H1 (cell line): ENCODE results near the gene ZNF175. TPM values are rescaled to one million over a fixed set of nuclear protein-coding genes. Genes with fewer than 3 reads are reported as not detected.

ENCODE experiments used
- CTCF ChIA-PET: fragments of 300-600 bp; sonication (Branson Sonifier 250); formaldehyde crosslinking; loops from one replicate; lab custom pipeline; 2021; ENCODE audit not compliant: partially characterized antibody; lab: Charles Lee
- POLR2A ChIA-PET: fragments of 300-600 bp; sonication (Branson Sonifier 250); formaldehyde crosslinking; loops from one replicate; lab custom pipeline; 2021; ENCODE audit warnings: inconsistent platforms; ENCODE audit not compliant: partially characterized antibody; lab: Charles Lee
- DNase-seq, 2 experiments: peaks; one replicate each; pipeline versions ENCODE4 v3.0.0 to v3.0.0-alpha.2; 2010 to 2022; ENCODE audit warnings: low spot score in 2 of 2, low read depth in 1 of 2, mixed read lengths in 1 of 2
- FAIRE-seq: peaks from 2 replicates; lab custom pipeline; 2011; peaks lifted over from hg19 to GRCh38; lab: Jason Lieb, UNC
- H2AFZ ChIP-seq: 2 replicates; pipeline ENCODE4 v1.8.1; 2012; ENCODE audit warnings: low read length, inconsistent platforms
- H2AK5ac ChIP-seq: 2 replicates; pipeline ENCODE4 v1.6.1; 2013; ENCODE audit warnings: low read depth, low read length
- H2BK120ac ChIP-seq: replicated peaks from 2 replicates; pipeline ENCODE3; 2013; ENCODE audit warnings: low read depth, low read length, inconsistent platforms
- H2BK12ac ChIP-seq: 2 replicates; pipeline ENCODE4 v1.6.1; 2013; ENCODE audit warnings: low read depth, low read length
- H2BK15ac ChIP-seq: 2 replicates; pipeline ENCODE4 v1.6.1; 2013; ENCODE audit warnings: low read length
- H2BK20ac ChIP-seq: 2 replicates; pipeline ENCODE4 v1.6.1; 2013; ENCODE audit warnings: low read length
- H2BK5ac ChIP-seq: 2 replicates; pipeline ENCODE4 v1.6.1; 2013; ENCODE audit warnings: low read depth, low read length
- H3K14ac ChIP-seq: 2 replicates; pipeline ENCODE4 v1.6.1; 2013; ENCODE audit warnings: inconsistent platforms; ENCODE audit not compliant: insufficient read length
- H3K18ac ChIP-seq: 2 replicates; pipeline ENCODE4 v1.6.1; 2013; ENCODE audit warnings: low read length; ENCODE audit errors: extremely low read depth
- H3K23ac ChIP-seq: 2 replicates; pipeline ENCODE4 v1.6.1; 2013; ENCODE audit warnings: inconsistent platforms; ENCODE audit not compliant: insufficient read length
- H3K23me2 ChIP-seq: 2 replicates; pipeline ENCODE4 v1.6.1; 2013; ENCODE audit warnings: low read depth, low read length
- H3K27ac ChIP-seq: 2 replicates; pipeline ENCODE4 v1.6.1; 2011; ENCODE audit warnings: low read depth, low read length, inconsistent platforms
- H3K27me3 ChIP-seq, 4 experiments: replicated peaks in 1 of 4; 1 replicate in 1 of 4; 2 replicates in 3 of 4; pipeline versions ENCODE4 v1.6.1 to v1.8.1; 2011 to 2013; ENCODE audit warnings: low read length in 3 of 4, mild to moderate bottlenecking in 3 of 4, inconsistent platforms in 2 of 4, mixed read lengths in 2 of 4, moderate library complexity in 1 of 4; ENCODE audit not compliant: control insufficient read depth in 3 of 4, insufficient read depth in 3 of 4; ENCODE audit errors: extremely low read depth in 1 of 4
- H3K36me3 ChIP-seq, 4 experiments: 2 replicates each; pipeline versions ENCODE4 v1.6.1 to v1.8.1; 2011 to 2013; ENCODE audit warnings: mild to moderate bottlenecking in 4 of 4, low read length in 3 of 4, moderate library complexity in 2 of 4, control low read depth in 1 of 4, inconsistent platforms in 1 of 4; ENCODE audit not compliant: insufficient read depth in 4 of 4, control insufficient read depth in 2 of 4
- H3K4ac ChIP-seq: replicated peaks from 2 replicates; pipeline ENCODE3; 2013; ENCODE audit warnings: low read length, low read depth, mixed read lengths, inconsistent platforms; ENCODE audit not compliant: insufficient read length
- H3K4me1 ChIP-seq, 4 experiments: replicated peaks in 1 of 4; 1 replicate in 1 of 4; 2 replicates in 3 of 4; pipeline versions ENCODE4 v1.6.1 to v1.8.1; 2011 to 2013; ENCODE audit warnings: low read length in 3 of 4, inconsistent platforms in 2 of 4, mixed read lengths in 1 of 4; ENCODE audit not compliant: insufficient read depth in 4 of 4, control insufficient read depth in 3 of 4
- H3K4me2 ChIP-seq, 2 experiments: 2 replicates each; pipeline versions ENCODE4 v1.6.1 to v1.8.1; 2011 to 2013; ENCODE audit warnings: low read depth in 2 of 2, low read length in 2 of 2, control low read depth in 1 of 2, inconsistent platforms in 1 of 2, mild to moderate bottlenecking in 1 of 2; ENCODE audit not compliant: insufficient read depth in 1 of 2
- H3K4me3 ChIP-seq, 4 experiments: fragments of 200-600, 300-600 bp in 1 of 4; sonication (generic), shearing (Covaris generic), sonication (Bioruptor Twin) in 1 of 4; 2 replicates each; pipeline versions ENCODE4 v1.5.1 to v1.8.1; 2011 to 2016; ENCODE audit warnings: low read length in 4 of 4, low read depth in 3 of 4, control low read depth in 2 of 4, inconsistent platforms in 2 of 4, mild to moderate bottlenecking in 2 of 4, mixed read lengths in 1 of 4, moderate library complexity in 1 of 4; ENCODE audit not compliant: insufficient read depth in 2 of 4; ENCODE audit errors: extremely low read depth in 1 of 4
- H3K56ac ChIP-seq: replicated peaks from 2 replicates; pipeline ENCODE3; 2013; ENCODE audit warnings: low read depth, mild to moderate bottlenecking, mixed read lengths, low read length, inconsistent platforms; ENCODE audit not compliant: insufficient read length
- H3K79me1 ChIP-seq: 2 replicates; pipeline ENCODE4 v1.6.1; 2013; ENCODE audit warnings: low read depth, low read length, control low read depth
- H3K79me2 ChIP-seq, 2 experiments: 2 replicates each; pipeline versions ENCODE4 v1.6.1 to v1.8.1; 2012 to 2013; ENCODE audit warnings: low read length in 2 of 2, mild to moderate bottlenecking in 2 of 2, inconsistent platforms in 1 of 2; ENCODE audit not compliant: insufficient read depth in 2 of 2, control insufficient read depth in 1 of 2
- H3K9ac ChIP-seq, 4 experiments: replicated peaks in 1 of 4; 1 replicate in 1 of 4; 2 replicates in 3 of 4; pipeline versions ENCODE4 v1.6.1 to v1.8.1; 2011 to 2013; ENCODE audit warnings: low read depth in 3 of 4, low read length in 3 of 4, control low read depth in 2 of 4, mild to moderate bottlenecking in 2 of 4, moderate library complexity in 2 of 4, inconsistent platforms in 1 of 4; ENCODE audit errors: extremely low read depth in 1 of 4
- H3K9me3 ChIP-seq, 2 experiments: 2 replicates each; pipeline versions ENCODE4 v1.6.1 to v1.8.1; 2012 to 2013; ENCODE audit warnings: mild to moderate bottlenecking in 2 of 2, moderate library complexity in 2 of 2, control low read depth in 1 of 2, inconsistent platforms in 1 of 2, low read depth in 1 of 2, low read length in 1 of 2, mixed read lengths in 1 of 2; ENCODE audit not compliant: insufficient read depth in 2 of 2
- H4K20me1 ChIP-seq, 2 experiments: replicated peaks in 1 of 2; 2 replicates each; pipeline versions ENCODE3 to v1.8.1; 2011 to 2013; ENCODE audit warnings: inconsistent platforms in 2 of 2, low read length in 2 of 2, mild to moderate bottlenecking in 1 of 2; ENCODE audit not compliant: insufficient read depth in 2 of 2, control insufficient read depth in 1 of 2
- H4K5ac ChIP-seq: 2 replicates; pipeline ENCODE4 v1.6.1; 2013; ENCODE audit warnings: low read length, low read depth, mixed read lengths, inconsistent platforms; ENCODE audit not compliant: insufficient read length
- H4K8ac ChIP-seq: 2 replicates; pipeline ENCODE4 v1.8.0; 2013; ENCODE audit warnings: mild to moderate bottlenecking, moderate library complexity, low read length, inconsistent platforms; ENCODE audit not compliant: insufficient read depth; ENCODE audit errors: extremely low read depth
- H4K91ac ChIP-seq: replicated peaks from 2 replicates; pipeline ENCODE3; 2013; ENCODE audit warnings: low read length, mixed read lengths, inconsistent platforms; ENCODE audit not compliant: insufficient read length
- CHD2 ChIP-seq: IDR thresholded peaks from 2 replicates; pipeline ENCODE4 v1.6.1; 2012; ENCODE audit warnings: low read length, improper control_type of control experiment
- GABPA ChIP-seq: IDR thresholded peaks from 2 replicates; pipeline ENCODE4 v1.6.1; 2011; ENCODE audit warnings: mild to moderate bottlenecking, low read length, moderate library complexity, borderline replicate concordance; ENCODE audit not compliant: insufficient read depth
- NRF1 ChIP-seq: IDR thresholded peaks from 2 replicates; pipeline ENCODE4 v1.6.1; 2011; ENCODE audit warnings: mild to moderate bottlenecking, low read depth, low read length, improper control_type of control experiment
- RFX5 ChIP-seq: IDR thresholded peaks from 2 replicates; pipeline ENCODE4 v1.6.1; 2011; ENCODE audit warnings: low read depth, low read length, improper control_type of control experiment, borderline replicate concordance
- SRF ChIP-seq: IDR thresholded peaks from 2 replicates; pipeline ENCODE4 v1.6.1; 2011; ENCODE audit warnings: mild to moderate bottlenecking, low read depth, low read length, moderate library complexity
- ZNF274 ChIP-seq: IDR thresholded peaks from 2 replicates; pipeline ENCODE4 v1.7.0; 2012; ENCODE audit warnings: low read length, borderline replicate concordance; ENCODE audit errors: extremely low read depth
- WGBS, 2 experiments: shearing (Covaris generic) in 1 of 2; methylation state at CpG; one replicate each; pipeline versions ENCODE4 v1.1.6 to v1.1.7; 2013 to 2015; ENCODE audit warnings: low lambda C conversion rate in 2 of 2, mixed read lengths in 2 of 2, inconsistent platforms in 1 of 2, low coverage in 1 of 2, missing lambda C conversion rate in 1 of 2; ENCODE audit not compliant: insufficient replicate concordance in 2 of 2, insufficient coverage in 1 of 2, insufficient read length in 1 of 2; ENCODE audit errors: extremely low coverage in 1 of 2, missing lambda C conversion rate in 1 of 2; 5-methylcytosine and 5-hydroxymethylcytosine counted together
- polyA plus RNA-seq, 7 experiments: library from polyadenylated mRNA; depleted of rRNA in 3 of 7; stranded (reverse) in 5 of 7; unstranded in 2 of 7; fragments of >200 nt in 5 of 7; fragments of 200-250 nt in 2 of 7; gene quantifications; 1 replicate in 5 of 7; 2 replicates in 1 of 7; 4 replicates in 1 of 7; pipeline versions ENCODE4 v1.2.1 to v1.2.3, GENCODE V29; 2011 to 2013; ENCODE audit warnings: missing spikeins in 2 of 7, mixed read lengths in 2 of 7
- total RNA-seq: library from RNA; stranded (reverse); fragmentation: NEBNext Ultra II Directional; extraction: Animal tissue kit (Norgen Biotek cat#: 25700); gene quantifications from 2 replicates; pipeline ENCODE4 v1.2.1, GENCODE V29; 2021
- TF ChIP-seq, protein P1 (sequence below): IDR thresholded peaks from 2 replicates; pipeline ENCODE4 v1.6.1; 2012; ENCODE audit warnings: low read length, inconsistent platforms

Gene ZNF175
- total and polyA plus RNA-seq, 2 of the 8 experiments (the other 6 are each of a cell fraction or from before 2014, with no cell fraction given) = 1.7 to 11.1 TPM

DNA sequence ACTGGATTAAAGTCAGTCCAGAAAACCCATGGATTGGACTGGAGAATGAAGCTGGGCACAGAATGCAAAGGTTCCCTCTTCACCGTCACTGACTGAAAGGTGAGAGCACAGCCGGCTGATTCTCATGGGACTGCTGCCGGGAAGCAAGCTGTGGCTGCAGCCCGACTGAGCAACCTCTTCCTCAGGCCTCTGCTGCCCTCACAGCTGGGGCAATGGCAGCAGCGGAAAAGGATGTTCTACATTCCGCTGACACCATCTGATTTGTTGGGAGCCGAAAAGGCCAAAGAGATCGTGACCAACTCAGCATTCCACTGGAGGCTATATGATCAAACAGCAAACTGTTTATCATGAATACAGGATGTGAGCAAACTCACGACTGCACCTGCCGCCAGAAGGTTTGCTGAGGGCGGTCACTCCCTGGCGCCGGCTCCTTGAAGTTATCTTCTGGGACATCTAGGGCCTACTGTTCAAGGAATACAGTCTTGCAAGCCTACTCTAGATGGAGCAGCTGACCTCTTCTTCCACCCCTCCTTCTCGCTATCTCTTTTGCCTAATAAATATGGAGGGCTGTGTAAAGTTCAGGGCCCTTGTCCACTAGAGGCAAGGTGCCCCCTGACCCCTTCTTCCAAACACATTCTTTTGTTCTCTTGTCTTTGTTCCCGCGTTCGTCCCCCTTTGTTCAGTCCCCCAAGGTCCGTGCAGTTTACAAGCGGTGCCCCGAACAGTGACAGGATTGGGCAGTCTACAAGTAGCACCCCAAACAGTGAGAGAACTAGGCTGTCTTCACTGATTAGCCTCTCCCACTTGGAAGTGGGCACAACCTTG is 20.0 kb upstream of the ZNF175 start:
- Histone ChIP-seq H3K14ac (no peak overlapping the region), H4K8ac (no peak overlapping the region), H3K23me2 (peaks cover 3% of the 10 kb centered on the region; the same call in 1 of the 2 replicates), H3K56ac (no peak overlapping the region), H4K5ac (no peak overlapping the region), H3K23ac (no peak overlapping the region), H3K9ac (no peak overlapping the region), H3K4me2 (no peak overlapping the region), H2AK5ac (no peak overlapping the region), H3K9me3 (peaks cover 17 to 33% of the 10 kb centered on the region in 2 experiments; a peak in 3 of 4 replicates), H3K4ac (no peak overlapping the region), H2AFZ (no peak overlapping the region), H2BK15ac (no peak overlapping the region), H3K4me3 (no peak overlapping the region), H3K27me3 (no peaks in the 10 kb centered on the region), H3K36me3 (no peaks in the 10 kb centered on the region), H2BK20ac (no peak overlapping the region), H2BK5ac (no peak overlapping the region), H2BK120ac (no peak overlapping the region), H4K20me1 (no peaks in the 10 kb centered on the region), H3K79me1 (no peaks in the 10 kb centered on the region), H4K91ac (no peak overlapping the region), H3K27ac (no peak overlapping the region), H3K18ac (no peak overlapping the region), H3K4me1 (no peaks in the 10 kb centered on the region), H3K79me2 (no peaks in the 10 kb centered on the region), H2BK12ac (no peak overlapping the region)
- ChIA-PET CTCF (interaction anchor here (1.4 kb wide), 2 partner anchors 36 to 37 kb away, joined by 4 read pairs; no protein-coding TSS in a partner anchor), POLR2A (no interaction called here)
- WGBS, 2 experiments = 83% methylated on average over 19 of the region's 20 CpGs; no CpG with 5 or more reads in 1 of the 2 experiments
- FAIRE-seq = no peak
- no peak for DNase-seq
- TF ChIP-seq RFX5 (no peak), CHD2 (no peak), ZNF274 (no peak), SRF (no peak), GABPA (no peak), NRF1 (no peak)
- TF ChIP-seq, protein P1, sequence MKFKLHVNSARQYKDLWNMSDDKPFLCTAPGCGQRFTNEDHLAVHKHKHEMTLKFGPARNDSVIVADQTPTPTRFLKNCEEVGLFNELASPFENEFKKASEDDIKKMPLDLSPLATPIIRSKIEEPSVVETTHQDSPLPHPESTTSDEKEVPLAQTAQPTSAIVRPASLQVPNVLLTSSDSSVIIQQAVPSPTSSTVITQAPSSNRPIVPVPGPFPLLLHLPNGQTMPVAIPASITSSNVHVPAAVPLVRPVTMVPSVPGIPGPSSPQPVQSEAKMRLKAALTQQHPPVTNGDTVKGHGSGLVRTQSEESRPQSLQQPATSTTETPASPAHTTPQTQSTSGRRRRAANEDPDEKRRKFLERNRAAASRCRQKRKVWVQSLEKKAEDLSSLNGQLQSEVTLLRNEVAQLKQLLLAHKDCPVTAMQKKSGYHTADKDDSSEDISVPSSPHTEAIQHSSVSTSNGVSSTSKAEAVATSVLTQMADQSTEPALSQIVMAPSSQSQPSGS = no peak
